ENCODE measurements around the gene CD164L2. TPM values are rescaled to one million over a fixed set of nuclear protein-coding genes. Genes with fewer than 3 reads are reported as not detected.

Gene CD164L2
- total RNA-seq, 1 donor from 2014 or later = 0.29 TPM

- peak; percentile 90 for TF ChIP-seq CTCF (IDR thresholded peaks at IDR 0.05; ENCODE audit: insufficient read depth, low read length, poor library complexity, severe bottlenecking)
- Histone ChIP-seq H3K27me3 (ENCODE audit: control insufficient read depth, insufficient read depth, low read length) (no peaks in the 10 kb centered on the region), H3K4me3 (ENCODE audit: low read depth, low read length) (no peak overlapping the region), H3K36me3 (ENCODE audit: control insufficient read depth, insufficient read depth, low read length) (peaks cover 1% of the 10 kb centered on the region)
- no peak for DNase-seq (ENCODE audit: low read depth)
Observed at GRCh38 chr1:27332536-27333281, 50.4 kb downstream of the CD164L2 start.

GRCh38 chr1:27331922-27332321 lies 51.2 kb downstream of the CD164L2 start:
- no peaks in the 10 kb centered on the region for H3K27me3 ChIP-seq (ENCODE audit: control insufficient read depth, insufficient read depth, low read length)
- no peak for DNase-seq (ENCODE audit: low read depth)
- no peak overlapping the region for H3K4me3 ChIP-seq (ENCODE audit: low read depth, low read length)
- H3K36me3 ChIP-seq (ENCODE audit: control insufficient read depth, insufficient read depth, low read length) = peaks cover 1% of the 10 kb centered on the region
- no peak for TF ChIP-seq CTCF (IDR thresholded peaks at IDR 0.05; ENCODE audit: insufficient read depth, low read length, poor library complexity, severe bottlenecking)

- H3K4me3 ChIP-seq (ENCODE audit: low read depth, low read length) = no peak overlapping the region
Observed at GRCh38 chr1:27331426-27331825, 51.7 kb downstream of the CD164L2 start.

GRCh38 chr1:27330786-27331185 lies 52.3 kb downstream of the CD164L2 start:
- H3K27me3 ChIP-seq (ENCODE audit: control insufficient read depth, insufficient read depth, low read length) = no peaks in the 10 kb centered on the region
- no peak overlapping the region for H3K4me3 ChIP-seq (ENCODE audit: low read depth, low read length)
- no peak for DNase-seq (ENCODE audit: low read depth)
- no peak for TF ChIP-seq CTCF (IDR thresholded peaks at IDR 0.05; ENCODE audit: insufficient read depth, low read length, poor library complexity, severe bottlenecking)
- H3K36me3 ChIP-seq (ENCODE audit: control insufficient read depth, insufficient read depth, low read length) = peaks cover 1% of the 10 kb centered on the region

More at GRCh38 chr1:27331426-27331825, 51.7 kb downstream of the CD164L2 start:
- TF ChIP-seq CTCF (IDR thresholded peaks at IDR 0.05; ENCODE audit: insufficient read depth, low read length, poor library complexity, severe bottlenecking) = no peak
- H3K27me3 ChIP-seq (ENCODE audit: control insufficient read depth, insufficient read depth, low read length) = no peaks in the 10 kb centered on the region
- DNase-seq (ENCODE audit: low read depth) = no peak
- peaks cover 1% of the 10 kb centered on the region for H3K36me3 ChIP-seq (ENCODE audit: control insufficient read depth, insufficient read depth, low read length)

Other genes starting within 250 kb of the CD164L2 start
- 37.7 and 57.1 TPM in 2 replicates for gene SLC9A1, start 228.2 kb downstream of the CD164L2 start, total RNA-seq
- 28.6 and 38.7 TPM in 2 replicates for gene WDTC1, start 148.7 kb downstream of the CD164L2 start, total RNA-seq
- gene TMEM222, start 61.2 kb downstream of the CD164L2 start, total RNA-seq = 27.5 and 43.6 TPM in 2 replicates
- gene SYTL1, start 41.3 kb downstream of the CD164L2 start, total RNA-seq = 40.3 and 47.2 TPM in 2 replicates
- gene MAP3K6, start 16.4 kb downstream of the CD164L2 start, total RNA-seq = 8.6 and 12.0 TPM in 2 replicates
- 0.14 TPM in 1 of 2 replicates, not detected in the other for gene FCN3, start 8.5 kb downstream of the CD164L2 start, total RNA-seq
- 0.27 and 1.6 TPM in 2 replicates for gene GPR3, start 9.3 kb upstream of the CD164L2 start, total RNA-seq
- 52.4 and 56.3 TPM in 2 replicates for gene WASF2, start 106.8 kb upstream of the CD164L2 start, total RNA-seq
- 18.0 and 30.8 TPM in 2 replicates for gene AHDC1, start 220.8 kb upstream of the CD164L2 start, total RNA-seq

All from kidney epithelial cell (primary cell).